22Rv1 (cell line): Measurements from ENCODE around the gene TMEM233.

Experiments used
- ZFX ChIP-seq: fragments of 450-650 bp; IDR thresholded peaks from 2 replicates; pipeline ENCODE4 v1.6.1; 2017; ENCODE audit warnings: antibody characterized with exemption, borderline replicate concordance
- TF ChIP-seq, protein P1 (sequence below): fragments of 450-650 bp; IDR thresholded peaks from 2 replicates; pipeline ENCODE4 v1.5.1; 2017; ENCODE audit warnings: mild to moderate bottlenecking

DNA sequence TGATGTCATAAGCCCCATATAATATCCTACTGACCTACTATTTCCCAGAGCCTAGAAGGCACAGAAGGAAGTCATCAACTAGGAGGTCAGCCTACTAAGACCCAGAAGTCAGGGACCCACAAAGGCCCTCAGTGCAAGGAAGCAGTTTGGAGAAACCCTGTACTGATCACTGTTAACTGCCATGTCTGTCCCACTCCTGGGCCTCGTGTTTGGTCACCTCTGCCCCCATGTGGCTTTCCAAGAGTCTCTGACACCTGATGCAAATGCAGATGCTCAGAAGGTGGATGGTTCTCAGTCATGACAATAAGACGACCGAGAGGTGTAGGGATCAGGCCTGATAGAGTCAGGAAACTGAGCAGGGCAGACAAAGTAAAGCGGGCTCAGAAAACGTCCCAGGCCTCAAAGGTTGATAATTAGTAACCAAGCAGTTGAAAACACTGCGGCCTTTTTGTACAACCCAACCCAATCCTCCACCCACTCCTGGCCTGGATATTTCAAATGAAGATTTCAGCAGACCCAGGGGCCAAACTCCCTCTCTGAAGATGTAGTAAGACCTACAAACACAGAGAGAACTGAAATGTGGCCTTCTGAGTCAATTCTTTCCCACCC, 97.7 kb downstream of the TMEM233 start:
- TF ChIP-seq, protein P1, sequence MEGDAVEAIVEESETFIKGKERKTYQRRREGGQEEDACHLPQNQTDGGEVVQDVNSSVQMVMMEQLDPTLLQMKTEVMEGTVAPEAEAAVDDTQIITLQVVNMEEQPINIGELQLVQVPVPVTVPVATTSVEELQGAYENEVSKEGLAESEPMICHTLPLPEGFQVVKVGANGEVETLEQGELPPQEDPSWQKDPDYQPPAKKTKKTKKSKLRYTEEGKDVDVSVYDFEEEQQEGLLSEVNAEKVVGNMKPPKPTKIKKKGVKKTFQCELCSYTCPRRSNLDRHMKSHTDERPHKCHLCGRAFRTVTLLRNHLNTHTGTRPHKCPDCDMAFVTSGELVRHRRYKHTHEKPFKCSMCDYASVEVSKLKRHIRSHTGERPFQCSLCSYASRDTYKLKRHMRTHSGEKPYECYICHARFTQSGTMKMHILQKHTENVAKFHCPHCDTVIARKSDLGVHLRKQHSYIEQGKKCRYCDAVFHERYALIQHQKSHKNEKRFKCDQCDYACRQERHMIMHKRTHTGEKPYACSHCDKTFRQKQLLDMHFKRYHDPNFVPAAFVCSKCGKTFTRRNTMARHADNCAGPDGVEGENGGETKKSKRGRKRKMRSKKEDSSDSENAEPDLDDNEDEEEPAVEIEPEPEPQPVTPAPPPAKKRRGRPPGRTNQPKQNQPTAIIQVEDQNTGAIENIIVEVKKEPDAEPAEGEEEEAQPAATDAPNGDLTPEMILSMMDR = no peak
- TF ChIP-seq ZFX = no peak
